Fibroblast of skin of left biceps (primary cell): ENCODE results near the gene EXOC3.
"Not testable (repeated sequence)": the region's sequence is repeated elsewhere in the genome, so short reads cannot be mapped to it uniquely, and the experiment has no call there.

Source experiments
- DNase-seq, 2 experiments: peaks; one replicate each; pipeline ENCODE4 v3.0.0-alpha.2; 2013; ENCODE audit warnings: low read depth in 2 of 2

Gene EXOC3

DNA sequence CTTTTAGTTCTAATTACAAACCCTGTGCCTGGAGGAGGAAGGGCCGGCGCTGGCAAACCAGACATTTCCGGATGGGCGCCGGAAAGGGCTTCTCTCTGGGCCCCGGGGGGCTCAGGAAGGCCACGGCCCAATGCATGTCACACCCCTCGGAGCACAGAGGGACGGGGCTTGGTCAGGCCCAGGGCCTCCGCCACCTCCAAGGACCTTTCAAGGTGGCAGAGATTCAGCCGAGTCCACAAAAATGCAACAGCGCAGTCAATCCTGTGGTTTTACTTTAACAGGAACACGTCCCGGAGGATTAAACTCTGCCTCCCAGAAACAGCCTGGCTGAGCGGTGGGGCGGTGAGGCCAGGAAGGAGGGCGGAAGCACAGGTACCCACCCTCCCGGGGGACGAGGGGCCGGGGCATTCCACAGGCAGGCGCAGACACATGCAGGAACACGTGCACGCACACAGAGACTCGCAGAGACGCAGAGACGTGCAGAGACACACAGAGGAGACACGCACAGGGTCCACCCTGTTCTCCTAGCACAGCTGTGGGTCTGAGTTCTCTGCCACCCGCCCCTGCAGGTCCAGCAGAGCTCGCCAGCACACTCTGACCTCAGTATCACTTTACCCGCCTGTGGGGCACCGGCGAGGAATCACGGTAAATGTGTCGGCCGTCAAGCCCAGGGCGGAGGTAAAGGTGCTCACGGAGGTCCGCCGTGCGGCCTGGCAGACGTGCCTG, 58.3 kb downstream of the EXOC3 start:
- DNase-seq: no peak

DNA sequence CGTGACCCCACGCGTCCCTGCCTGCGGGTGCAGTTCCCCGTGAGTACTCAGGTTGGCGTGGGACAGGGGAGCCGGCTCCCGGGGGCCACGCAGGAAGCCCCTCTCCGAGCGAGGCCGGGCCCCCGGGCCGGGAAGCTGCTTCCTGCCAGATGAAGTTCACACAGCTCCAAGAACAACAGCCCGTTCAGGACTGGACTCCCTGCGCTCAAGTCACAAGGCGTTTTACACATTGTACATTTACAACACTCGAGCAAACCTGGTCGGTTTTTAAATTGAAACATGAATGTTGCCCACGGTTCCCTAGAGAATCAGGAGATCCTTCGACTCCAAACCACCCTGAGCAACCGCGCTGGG, 58.8 kb downstream of the EXOC3 start:
- DNase-seq: no peak

DNA sequence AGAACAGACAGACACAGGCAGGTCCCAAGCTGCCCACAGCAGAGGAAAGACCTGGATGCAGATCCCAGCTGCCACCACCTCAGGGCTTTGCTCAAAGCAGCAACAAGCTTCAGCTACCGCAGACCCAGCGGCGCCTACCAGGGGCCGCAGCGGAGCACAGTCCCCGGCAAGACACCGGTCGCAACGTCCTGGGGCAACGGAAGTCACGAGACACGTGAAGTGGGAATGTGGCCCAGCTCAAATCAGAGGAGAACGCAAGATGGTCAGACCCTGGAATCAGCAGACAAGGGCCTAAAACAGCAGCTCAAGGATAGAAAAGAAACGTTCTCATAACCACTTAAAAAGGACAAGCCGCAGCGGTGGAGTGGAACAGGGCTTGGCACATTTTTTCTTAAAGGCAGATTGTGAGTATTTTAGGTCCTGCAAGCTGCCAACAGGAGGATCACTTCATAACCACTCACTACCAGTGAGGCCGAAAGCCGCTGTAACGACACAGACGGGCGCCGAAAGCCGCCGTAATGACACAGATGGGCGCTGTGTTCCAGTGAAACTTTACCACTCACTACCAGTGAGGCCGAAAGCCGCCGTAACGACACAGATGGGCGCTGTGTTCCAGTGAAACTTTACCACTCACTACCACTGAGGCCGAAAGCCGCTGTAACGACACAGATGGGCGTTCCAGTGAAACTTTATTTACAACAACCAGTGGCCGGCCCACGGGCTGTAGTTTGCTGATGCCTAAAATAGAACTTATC, 59.5 kb downstream of the EXOC3 start:
- no peak for DNase-seq

DNA sequence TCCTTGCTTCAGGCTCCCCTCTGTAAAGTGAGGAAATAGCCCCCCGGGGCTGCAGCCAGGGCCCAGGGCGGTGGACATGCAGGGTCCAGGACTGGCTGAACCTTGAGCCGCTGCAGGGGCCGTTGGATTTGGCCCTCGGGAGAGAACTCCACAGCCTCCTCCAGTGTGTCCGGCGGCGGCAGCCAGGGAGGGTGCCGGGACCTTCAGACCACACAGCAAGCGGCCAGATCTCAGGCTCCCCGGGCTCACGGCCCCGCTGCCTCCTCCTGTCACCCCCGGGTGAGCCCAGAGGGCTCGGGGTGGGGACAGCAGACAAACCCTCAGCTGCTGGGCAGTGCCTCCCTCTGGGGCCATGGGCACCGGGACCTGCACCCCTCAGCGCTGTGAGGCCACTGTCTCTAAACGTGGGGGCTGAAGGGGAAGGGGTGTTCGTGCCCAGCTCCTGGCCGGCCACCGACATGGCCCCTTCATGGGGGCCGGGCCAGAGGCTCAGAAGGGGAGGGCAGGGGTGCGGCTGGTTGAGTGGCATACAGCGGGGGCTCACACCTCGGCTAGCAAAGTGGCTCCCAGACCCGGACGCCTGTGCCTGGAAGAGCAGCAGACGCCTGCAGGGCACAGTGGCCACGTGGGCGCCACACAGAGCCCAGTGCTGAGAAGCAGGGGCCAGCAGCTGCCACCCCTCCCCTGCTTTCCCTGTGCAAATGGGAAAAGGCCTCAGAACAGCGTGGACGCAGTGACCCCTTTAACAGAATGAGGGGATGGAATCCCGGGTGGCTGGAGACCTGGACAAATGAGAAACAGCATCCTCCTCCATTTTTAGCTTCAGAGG, 61.6 kb downstream of the EXOC3 start:
- DNase-seq: no peak

DNA sequence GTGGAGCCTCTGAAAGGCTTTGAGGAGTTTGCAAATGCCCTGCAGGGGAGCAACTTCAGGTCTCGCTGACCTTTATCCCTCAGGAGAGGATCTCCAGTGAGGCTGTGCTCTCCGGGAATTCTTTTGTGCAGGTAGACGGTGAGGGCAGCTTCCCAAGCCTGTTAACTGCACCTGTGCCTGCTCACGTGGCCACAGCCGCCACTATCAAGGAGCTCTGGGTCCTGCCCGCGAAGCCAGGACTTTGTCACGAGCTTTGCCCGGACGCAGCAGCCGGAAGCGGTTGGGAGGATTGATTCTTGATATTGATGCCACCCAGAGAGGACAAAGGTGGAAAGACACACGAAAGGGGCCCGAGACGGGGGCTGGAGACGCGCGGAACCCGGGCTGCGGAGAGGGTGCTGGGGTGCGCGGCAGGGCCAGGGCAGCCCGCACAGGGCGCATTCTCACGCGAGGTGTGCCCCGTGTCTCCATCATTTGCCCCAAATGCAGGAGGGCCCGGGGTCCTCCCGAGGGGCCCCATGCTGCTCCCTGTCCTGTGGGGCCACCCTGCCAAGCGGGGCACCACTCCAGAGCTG, 63.1 kb downstream of the EXOC3 start:
- no peak for DNase-seq

DNA sequence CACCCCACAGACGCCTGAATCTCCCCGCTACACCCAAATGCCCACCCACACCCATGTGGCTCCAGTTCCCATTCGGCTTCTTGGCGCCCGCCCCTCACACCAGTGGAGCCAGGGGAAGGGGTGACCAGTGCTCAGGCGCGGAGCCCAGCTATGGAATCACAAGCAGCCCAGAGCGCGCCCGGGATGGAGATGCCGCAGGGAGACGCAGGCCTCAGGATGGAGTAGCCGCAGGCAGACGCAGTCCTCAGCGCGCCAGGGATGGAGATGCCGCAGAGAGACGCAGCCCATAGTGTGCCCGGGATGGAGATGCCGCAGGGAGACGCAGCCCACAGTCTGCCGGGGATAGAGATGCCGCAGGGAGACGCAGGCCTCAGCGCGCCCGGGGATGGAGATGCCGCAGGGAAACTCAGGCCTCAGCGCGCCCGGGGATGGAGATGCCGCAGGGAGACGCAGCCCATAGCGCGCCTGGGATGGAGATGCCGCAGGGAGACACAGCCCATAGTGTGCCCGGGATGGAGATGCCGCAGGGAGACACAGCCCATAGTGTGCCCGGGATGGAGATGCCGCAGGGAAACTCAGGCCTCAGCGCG, 65.1 kb downstream of the EXOC3 start:
- DNase-seq: not testable (repeated sequence)

DNA sequence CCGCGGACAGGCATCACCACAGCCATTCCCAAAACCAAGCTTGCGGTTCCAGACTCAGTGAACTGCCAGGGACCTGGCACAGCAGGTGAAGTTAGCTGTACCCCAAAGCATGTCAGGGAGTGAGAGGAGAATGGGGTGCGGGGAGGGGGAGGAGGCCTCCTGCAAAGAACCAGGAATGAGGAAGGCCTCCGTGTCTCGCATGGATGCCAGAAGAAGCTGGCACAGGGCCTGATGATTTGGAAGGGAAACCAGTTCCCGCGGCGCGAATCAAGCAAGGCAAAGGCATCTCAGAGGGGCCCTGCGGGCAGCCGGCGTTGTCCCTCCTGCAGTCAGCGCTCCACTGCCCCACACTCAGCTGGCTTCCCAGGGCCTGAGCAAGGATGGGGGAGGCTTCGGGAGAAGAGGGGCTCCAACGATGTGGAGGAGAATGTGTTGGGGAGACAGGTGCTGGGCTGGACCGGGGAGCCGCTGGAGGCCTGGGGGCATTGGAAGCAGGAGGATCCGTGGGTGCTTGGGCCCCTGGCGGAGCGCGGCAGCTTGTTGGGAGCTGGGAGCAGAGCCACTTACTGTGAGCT, 66.7 kb downstream of the EXOC3 start:
- no peak for DNase-seq

DNA sequence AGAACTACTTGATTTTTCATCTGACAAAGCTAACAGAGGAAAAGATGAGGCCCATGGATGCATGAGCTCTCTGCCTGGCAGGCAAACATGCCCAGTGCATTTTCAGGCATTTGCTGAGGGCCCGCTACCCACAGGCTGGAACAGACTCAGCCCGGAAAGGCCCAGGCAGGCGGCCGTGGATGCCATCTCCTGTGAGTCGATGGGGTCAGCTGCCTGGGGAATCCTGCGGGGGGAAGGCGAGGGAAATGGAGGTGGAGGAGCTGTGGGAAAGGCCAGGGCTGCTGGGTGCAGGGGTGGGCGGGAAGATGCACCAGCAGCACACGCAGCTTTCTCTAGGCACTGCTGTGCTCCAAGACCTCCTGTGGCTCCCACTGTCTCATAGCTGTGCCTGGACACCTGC, 67.5 kb downstream of the EXOC3 start:
- DNase-seq: no peak

DNA sequence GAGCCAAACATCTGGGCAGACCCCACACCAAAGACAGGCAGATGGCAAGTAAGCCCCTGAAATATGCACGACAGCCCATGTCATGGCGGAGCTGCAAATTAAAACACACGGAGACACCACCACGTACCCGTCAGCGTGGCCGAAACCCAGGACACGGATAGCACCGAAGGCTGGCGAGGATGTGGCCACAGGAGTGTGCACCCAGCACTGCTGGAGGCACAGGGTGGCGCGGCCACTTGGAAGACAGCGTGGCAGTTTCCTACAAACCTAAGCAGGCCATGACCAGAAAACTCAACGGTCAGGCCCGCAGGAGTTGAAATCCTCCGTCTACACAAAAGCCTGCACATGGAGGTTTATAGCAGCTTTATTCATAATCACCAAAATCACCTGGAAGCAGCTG, 68.5 kb downstream of the EXOC3 start:
- DNase-seq: no peak

DNA sequence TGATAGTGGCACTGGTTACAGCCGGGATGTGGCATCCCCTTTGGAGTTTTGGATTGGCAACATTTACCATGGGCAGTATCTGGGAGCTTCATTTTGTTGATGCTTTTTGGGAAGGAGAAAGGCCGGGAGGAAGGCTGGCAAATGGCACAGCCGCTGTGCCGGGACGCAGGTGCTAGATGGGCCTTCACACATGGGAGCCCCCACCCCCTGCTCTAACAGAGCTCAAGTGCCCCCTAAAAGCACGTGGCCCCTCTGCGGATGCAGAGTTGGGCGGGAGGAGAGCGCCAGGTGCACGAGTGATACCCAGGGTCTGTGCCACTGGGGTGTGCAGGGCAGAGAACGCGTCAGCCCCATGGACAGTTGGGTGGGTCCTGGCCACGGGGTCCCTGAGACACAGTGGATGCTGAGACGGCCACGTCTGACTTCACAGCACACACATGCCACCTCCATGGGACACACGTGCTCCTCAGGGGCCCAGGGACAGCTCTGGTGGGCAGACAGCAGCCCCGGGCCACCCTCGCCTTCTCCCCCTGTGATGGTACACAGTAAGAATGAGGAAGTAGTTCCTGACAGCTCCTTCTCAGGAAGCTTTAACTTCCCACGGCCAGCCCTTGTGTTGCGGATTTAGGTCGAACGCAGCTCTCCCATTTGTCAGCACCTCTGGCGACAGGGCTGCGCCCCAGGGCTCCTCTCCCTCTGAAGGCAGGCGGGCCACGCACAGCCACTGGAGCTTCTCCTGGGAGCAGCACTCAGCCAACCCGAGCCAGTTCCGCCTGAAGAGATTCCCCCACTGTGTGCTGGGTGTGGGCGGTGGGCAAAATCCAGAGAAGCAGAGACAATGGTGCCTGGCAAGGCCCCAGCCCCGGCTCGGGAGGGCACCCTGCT, 70.5 kb downstream of the EXOC3 start:
- DNase-seq: no peak

DNA sequence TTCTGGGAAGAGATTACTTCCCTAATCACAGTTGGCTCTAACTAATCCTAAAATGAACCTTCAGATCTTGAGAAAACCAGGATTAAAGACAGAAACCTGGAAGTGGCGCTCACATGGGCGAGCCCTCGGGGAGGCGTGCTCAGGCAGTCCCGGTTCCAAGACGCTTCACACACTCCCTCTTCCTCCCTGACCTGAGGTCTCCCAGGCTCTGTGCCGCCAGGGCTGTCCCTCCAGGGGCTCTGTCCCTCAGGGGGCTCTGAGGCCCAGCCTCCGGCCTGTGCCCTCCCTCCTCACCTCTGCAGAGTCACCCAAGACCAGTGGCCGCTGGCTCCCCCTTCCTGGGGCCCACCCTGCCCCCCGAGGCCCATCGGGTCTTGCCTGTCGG, 71.1 kb downstream of the EXOC3 start:
- DNase-seq: no peak

DNA sequence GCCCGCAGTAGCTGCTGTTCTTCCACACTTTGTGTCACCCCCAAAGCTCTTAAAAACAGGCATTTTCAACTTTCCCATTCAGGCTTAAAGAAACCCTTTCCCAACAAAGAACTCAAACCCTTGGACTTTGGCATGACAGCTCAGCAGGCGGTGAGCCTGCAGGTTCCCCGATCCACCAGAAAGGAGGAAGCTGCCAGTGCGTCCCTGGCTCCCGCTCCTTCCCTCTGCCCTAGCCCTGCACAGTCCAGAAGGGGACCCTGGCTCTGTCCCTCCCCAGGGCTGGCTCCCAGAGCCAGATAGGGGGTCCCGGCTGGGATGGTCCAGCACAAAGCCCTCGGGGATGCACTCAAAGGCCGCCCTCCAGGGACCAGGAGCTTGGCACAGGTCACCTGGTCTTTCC, 71.7 kb downstream of the EXOC3 start:
- no peak for DNase-seq

DNA sequence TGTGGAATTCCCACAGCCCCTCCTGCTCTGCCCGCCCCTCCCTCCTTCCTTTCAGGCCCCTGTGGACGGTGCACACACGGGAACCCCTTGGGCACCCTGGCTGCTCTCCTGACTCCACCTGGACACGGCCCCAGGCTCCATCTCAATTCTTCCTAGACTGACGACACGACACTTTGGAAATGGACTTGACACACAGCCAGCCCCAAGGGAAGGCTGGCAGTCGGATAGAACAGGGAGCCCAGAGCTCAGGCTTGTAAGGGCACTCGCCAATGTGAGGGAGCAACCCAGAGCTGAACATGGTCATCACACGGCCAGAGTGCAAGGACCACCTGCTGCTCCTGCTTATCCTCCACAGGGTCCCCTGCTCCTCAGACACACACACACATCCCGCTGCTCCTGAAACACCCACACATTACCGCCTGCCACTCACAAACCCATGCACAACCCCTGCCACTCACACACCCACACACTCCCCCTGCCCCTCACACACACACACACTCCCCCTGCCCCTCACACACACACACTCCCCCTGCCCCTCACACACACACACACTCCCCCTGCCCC, 72.4 kb downstream of the EXOC3 start:
- DNase-seq: no peak

DNA sequence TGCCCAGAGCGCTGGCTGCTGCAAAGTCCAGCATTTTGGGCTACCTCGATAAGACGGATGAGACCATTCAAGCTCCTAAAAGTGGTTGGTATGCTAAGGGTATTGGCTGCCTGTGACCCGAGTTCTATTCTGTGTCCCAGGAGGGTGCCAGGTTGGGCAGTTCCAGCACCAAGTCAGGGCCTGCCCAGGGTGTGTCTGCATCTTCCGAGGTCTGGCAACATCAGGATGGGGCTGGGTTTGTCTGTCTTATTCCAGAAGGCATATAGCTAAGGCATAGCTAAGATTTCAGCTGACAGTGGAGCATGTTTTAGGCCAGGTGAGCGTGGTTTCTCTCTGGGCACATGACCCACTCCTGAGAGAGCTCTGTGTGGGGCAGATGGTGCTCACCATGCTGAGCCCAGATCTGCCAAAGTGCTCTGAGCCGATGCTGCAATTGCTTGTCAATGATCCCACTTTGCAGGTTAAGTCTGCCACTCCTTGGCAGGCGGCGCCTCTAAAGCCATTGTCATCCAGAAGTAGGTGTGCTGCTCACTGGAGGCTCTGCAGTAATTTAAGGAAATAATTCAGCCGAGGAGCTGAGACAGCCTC, 73.5 kb downstream of the EXOC3 start:
- no peak for DNase-seq
